ENCODE measurements around the gene CPAMD8.

CPAMD8 gene

GRCh38 chr19:16915734-16916133 lies 110.9 kb downstream of the CPAMD8 start:
- DNase-seq (ENCODE audit: insufficient read length, low spot score) (no peak), FAIRE-seq (no peak)
- TF ChIP-seq CTCF (IDR thresholded peaks at IDR 0.05; ENCODE audit: insufficient read depth, missing control alignments): no peak

DNA sequence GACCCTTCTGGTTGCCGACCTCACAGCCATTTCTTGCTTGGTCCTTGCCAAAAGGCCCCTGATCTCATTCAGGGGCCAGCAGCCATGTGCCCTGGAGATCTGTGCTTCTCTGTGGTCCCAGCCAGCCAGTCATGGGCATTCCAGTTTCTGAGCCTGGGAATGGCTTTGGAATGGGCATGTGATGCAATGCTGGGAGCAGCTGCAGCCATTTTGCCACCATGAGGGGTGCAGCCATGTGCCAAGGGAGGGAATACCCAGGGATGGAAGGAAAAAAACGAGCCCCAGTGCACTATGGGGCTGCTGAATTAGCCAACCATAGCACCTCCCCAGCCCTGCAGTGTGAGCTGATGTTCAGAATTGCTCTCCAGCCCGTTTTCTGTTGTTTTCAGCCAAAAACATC lies 111.5 kb downstream of the CPAMD8 start:
- FAIRE-seq (no peak), DNase-seq (ENCODE audit: insufficient read length, low spot score) (no peak)
- TF ChIP-seq CTCF (IDR thresholded peaks at IDR 0.05; ENCODE audit: insufficient read depth, missing control alignments): no peak

DNA sequence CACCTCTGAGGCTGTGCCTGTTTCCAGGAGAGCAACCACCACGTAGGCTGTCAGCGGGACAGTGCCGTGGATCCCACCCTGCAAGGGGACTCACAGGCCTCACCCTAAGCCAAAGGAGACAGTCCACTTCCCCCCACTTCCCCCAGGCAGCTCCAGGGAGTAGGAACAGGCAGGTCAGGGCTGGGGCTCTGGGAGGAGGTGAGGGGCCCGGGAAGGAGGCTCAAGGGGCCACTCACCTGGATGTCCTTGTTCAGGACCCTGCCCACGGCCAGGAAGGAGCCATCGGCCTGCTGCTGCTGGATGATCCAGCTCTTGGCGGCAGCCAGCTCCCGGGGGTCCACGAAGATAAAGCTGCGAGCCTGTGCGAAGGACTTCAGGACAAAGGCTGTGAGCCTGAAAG lies 112.2 kb downstream of the CPAMD8 start:
- FAIRE-seq: no peak

GRCh38 chr19:16912780-16913179 lies 113.8 kb downstream of the CPAMD8 start:
- DNase-seq (ENCODE audit: insufficient read length, low spot score): no peak
- TF ChIP-seq CTCF (IDR thresholded peaks at IDR 0.05; ENCODE audit: insufficient read depth, missing control alignments): no peak
- FAIRE-seq: no peak

More for the DNA sequence above, 112.2 kb downstream of the CPAMD8 start:
- no peak for DNase-seq (ENCODE audit: insufficient read length, low spot score)
- TF ChIP-seq CTCF (IDR thresholded peaks at IDR 0.05; ENCODE audit: insufficient read depth, missing control alignments): no peak

DNA sequence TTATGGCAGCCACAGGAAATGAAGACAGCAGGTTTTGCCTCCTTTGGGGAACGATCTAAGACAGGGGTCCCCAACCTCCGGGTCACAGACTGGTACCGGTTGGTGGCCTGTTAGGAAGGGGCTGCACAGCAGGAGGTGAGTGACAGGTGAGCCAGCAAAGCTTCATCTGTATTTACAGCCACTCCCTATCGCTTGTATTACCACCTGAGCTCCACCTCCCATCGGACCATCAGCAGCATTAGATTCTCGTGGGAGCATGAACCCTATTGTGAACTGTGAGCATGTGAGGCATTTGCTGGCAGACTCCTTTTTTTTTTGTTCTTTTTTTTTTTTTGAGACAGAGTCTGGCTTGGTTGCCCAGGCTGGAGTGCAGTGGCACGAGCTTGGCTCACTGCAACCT lies 115.6 kb downstream of the CPAMD8 start:
- no peak for TF ChIP-seq CTCF (IDR thresholded peaks at IDR 0.05; ENCODE audit: insufficient read depth, missing control alignments)
- DNase-seq (ENCODE audit: insufficient read length, low spot score): no peak
- no peak for FAIRE-seq

- no peak for TF ChIP-seq CTCF (IDR thresholded peaks at IDR 0.05; ENCODE audit: insufficient read depth, missing control alignments)
- DNase-seq (ENCODE audit: insufficient read length, low spot score): no peak
- no peak for FAIRE-seq
Observed at GRCh38 chr19:16908759-16909158, 117.9 kb downstream of the CPAMD8 start.

- TF ChIP-seq CTCF (IDR thresholded peaks at IDR 0.05; ENCODE audit: insufficient read depth, missing control alignments): no peak
- no peak for FAIRE-seq
- no peak for DNase-seq (ENCODE audit: insufficient read length, low spot score)
Observed at GRCh38 chr19:16904599-16904998, 122.0 kb downstream of the CPAMD8 start.

All from D721Med (cell line).